ENCODE measurements around the gene GNAO1.

Gene GNAO1

DNA sequence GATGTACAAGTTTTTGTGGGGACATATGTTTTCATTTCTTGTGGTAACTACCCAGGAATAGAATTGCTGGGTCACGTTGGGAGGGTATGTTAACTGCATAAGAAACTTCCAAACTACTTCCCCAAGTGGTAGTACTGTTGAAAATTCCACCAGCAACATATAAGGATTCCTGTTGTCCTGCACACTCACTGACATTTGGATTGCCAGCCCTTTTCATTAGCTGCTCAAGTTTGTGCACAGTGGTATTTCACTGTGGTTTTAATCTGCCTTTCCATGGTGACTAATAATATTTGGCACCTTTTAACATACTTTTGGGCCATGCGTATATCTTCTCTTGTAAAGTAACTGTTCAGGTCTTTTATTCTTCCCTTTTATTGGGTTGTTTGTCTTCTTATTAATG, 103.3 kb downstream of the GNAO1 start:
- DNase-seq = no peak

DNA sequence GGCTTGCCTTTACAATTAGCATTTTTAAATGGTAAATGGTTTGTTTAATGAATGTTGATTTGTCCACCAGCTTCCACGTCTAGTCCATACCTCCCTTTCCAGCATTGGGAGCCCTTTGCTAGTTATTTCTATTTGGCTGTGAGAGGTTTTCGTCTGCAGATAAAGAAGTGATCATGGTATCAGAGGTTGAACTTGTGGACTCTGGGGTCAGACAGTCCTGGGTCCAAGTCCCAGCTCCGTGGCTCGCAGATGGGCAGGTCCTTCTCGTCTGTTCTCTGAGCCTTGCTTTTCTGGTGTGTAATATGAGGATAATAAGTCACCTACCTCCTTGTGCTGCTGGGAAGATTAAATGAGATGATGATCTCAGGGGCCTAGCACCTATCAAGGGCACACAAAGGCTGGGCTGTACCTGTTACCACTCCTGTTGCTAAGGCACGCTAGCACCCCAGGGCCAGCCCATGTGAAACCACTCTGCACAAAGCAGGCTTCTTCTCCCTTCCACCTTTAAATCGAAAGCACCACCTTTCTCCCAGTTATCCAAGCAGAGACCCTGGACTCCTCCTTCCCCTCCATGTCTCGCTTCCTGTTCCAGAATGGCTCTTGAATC, 103.9 kb downstream of the GNAO1 start:
- no peak for DNase-seq

DNA sequence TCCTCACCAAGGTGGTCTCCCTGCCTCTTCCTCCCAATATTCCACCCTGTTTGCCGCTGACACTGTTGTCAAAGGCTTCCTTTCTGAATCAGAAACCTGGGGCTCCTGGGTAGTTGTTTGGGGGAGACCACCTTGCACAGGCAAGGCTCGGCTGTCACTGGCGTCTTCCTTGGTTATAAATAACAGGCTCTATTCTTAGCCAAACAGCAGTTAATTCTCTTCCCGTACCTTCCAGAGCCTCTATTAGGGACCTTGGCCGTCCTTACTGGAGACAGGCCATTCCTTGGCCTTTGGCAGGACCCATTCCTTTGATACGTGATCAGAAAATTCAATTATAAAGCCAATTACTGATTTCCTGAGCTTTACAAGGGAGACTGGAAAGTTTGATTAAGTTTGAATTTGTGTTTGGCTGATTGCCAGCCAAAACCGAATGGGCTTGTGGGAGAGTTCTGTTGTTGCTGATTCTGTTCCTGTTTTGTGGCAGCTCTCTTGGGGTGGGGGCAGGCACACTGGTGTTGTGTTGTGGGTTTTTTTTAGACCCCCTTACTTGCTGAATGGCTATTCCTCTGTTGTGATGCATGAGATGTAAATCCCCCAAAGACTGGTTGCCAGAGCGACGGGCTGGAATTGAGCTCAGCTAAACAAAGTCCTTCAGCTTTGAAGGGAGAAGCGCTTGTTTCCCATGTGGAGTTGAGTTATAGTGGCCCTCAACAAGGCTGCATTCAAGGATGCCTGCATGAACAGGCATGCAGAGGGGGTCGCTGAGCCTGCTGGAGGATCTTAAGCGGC, 104.6 kb downstream of the GNAO1 start:
- DNase-seq = no peak

DNA sequence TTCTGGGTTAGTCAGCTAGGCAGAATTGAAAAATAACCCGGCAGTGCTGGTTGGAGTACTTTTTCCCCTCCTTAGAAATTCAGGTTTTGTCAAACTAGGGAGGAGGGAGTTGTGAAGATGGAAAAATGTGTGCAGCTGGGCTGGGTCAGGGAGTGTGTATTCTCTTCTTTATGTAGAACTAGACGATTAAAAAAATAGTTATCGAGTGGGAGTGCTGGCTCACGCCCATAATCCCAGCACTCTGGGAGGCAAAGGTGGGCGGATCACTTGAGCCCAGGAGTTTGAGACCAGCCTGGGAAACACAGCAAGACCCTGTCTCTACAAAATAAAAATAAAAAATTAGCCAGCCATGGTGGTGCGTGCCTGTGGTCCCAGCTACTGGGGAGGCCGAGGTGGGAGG, 106.4 kb downstream of the GNAO1 start:
- no peak for DNase-seq

DNA sequence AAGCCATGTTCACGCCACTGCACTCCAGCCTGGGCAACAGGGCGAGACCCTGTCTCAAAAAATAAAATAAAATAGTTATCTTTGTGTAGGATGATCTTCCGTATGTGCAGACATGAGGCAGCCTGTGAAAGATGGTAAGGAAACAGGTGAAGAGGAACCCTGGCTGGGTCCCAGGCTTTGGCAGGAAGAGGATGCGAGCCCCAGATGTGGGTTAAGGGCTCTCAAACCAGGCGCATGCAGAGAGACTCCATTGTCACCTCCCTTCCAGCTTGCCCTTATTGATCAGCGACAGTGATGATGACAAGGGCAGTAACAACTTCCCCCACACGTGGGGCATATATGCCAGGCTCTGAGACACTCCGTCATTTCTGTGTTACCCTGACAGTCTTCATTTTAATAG, 106.8 kb downstream of the GNAO1 start:
- peak; percentile 47 for DNase-seq

DNA sequence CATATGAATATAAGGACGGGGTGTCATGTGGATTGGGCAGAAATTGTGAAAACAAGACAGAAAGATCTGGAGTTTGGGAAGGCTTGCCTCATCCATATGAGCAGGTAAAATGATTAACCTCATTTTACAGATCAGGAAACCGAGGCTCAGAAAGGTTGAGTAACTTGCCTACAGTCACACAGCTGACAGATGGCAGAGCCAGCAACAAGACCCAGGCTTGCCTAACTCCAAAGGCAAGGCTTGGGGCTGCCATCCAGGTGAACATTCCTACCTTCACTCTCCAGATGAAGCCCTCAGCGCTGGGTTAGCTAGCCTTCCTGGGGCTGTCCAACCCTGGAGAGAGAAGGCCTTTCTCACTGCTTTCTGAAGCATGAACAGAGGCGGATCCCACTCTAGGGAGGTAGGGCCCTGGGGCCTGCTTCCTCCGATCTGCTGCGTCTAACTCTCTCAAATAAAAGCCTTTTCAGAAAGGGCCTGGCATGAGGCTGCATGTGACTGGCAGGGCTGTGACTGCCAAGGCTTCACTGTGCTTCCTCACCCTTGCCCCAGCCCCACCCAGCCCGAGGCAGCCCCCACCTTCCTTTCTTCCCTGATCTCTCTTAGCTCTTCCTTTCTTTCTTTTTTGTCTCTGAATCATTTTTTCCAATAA, 107.8 kb downstream of the GNAO1 start:
- no peak for DNase-seq

DNA sequence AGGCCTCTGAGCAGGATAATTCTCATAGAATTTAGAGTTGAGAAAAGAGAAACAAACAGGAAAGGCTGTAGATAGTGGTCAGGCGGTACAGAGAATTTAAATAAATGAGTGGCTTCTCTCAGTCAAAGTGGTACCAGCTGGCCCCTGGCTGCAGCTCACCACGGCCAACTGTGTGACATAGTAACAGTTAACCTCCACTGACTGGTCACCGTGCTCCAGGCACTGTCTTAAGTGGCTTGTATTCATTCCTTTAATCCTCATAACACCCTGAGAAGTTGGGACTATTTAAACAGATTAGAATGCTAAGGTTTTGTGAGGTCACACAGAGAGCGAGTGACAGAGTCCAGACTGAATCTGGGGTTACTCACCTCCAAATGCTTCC, 108.9 kb downstream of the GNAO1 start:
- no peak for DNase-seq

DNA sequence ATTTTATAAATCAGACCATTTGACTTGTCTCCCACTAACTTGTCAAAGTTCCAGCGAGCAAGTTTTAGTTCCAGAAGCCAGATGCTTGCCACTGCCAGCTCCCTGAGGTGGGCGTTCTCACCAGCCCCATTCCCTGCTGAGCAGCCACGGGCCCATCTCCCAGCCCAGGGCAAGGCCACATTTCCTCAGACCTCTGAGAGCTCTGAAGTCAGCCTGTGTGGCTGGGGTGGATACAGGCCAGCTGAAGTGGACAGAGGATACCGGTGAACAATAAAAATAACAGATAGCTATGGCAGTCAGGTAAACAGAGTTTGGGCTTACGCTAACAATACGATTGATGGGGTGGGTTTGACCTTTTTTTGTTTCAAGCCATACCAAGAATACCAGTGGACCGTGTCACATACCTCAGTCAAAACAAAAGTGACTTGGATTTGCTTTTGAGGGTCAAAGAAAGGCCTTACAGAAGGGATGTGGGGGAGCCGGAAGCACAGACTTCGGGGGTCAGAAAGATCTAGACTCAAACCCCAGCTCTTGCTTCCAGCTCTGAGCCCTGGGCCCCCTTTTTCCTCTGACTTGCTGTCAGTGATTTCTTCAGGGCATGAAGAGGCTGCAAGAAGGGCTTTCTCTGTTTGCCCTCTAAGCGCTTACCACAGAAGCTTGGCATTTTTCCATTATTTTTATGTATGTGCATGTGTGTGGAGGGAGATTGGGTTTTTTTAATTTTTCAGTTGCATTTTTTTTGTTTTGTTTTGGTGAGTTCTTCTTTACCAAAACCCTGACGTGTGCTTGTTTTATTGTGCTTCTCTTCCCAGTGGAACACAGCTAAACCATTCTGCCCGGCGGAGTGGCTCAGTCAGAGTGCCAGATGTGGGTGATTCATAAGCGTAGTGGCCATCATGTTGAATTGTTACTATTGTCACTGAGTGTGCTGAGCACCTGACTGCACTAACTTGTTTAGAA, 109.9 kb downstream of the GNAO1 start:
- no peak for DNase-seq

DNA sequence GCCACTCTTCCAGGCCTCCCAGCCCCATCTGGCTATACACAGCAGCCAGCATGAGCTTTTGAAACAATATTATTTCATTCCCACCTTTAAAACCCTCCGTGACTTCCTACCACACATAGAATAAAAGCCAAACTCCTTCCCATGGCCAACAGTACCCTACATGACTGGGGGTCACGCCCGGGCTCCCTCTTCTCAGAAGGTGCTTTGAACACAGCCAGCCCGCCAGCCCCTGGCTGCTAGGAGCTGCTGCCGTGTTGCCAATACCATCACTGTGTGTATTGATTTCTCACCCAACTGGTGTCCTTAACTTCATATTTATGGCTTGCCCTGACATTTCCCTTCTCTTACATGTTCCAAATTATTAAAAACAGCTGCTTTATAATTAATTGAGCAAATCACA, 111.2 kb downstream of the GNAO1 start:
- no peak for DNase-seq

DNA sequence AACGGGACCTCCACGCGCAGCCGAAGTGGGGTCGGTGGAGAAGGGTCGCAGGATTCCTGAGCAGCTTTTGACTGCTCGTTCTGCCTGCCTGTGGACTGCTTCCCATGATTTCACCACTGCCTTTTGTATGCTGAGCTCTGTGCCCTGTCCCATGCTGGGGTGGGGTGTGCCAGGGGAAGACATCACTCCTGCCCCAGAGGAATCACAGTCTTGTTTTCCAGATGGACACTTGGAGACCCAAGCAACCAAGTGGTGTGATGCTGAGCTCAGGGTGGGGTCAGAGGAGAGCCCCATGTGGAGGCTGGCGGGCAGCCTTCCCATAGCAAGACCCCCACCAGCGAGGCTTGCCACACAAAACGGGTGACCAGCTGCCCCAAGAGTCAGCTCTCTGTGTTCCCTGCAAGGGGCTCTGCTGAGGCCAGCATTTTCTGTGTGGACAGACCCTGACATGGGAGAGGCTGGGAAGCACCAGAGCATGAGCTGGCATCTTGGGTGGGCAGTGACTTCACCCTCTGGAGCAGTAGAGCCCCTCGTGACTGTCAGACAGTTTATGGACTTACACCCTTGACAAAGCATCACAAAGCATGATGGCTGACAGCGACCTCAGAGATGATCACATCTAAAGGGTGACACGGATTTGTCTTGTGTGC, 111.9 kb downstream of the GNAO1 start:
- no peak for DNase-seq

DNA sequence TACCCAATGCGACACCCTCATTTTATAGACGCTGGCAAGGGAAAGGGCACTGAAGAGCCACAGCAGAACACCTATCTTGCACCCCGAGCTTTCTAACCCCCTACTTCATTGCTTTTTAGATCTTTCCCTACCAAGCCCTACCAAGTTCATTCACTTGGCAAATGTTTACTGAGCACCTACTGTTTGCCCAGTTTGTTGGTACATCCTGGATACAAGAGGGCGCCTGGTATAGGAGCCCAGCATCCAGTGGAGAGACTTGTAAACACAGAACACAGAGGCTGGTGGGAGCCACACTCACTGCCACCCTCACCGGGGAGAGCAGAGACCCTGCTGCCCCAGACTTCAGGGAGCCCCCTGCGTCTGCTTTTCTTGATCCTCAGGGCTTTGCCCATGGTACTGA, 112.6 kb downstream of the GNAO1 start:
- DNase-seq = no peak

DNA sequence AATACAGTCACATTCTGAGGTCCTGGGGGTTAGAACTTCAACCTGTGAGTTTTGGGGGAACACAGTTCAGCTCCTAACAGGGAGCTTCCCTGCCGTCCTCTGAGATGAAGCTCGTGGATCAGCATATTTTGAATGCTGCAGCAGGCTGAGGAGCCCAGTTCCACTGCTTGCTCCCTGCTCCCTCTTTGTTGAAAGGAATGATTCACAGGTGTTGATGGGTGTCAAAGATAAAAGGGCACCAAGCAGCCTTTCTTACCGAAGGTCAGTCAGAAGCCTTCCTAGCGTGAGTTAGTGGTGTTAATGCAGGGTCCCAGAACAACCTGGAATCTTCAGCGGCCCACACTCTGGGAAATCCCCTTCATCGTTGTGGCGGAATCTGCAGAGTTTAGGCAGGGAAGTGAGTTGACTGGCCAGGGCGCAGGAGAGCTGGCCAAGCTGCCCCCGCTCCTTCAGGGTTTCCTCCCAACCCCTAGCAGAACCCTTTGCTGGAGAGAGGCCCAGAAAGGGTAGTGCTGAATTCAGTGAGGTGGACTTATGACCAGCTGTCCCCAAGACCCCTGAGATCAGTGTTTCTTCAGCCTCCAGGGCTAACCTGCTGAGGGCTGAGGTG, 114.8 kb downstream of the GNAO1 start:
- DNase-seq = no peak

DNA sequence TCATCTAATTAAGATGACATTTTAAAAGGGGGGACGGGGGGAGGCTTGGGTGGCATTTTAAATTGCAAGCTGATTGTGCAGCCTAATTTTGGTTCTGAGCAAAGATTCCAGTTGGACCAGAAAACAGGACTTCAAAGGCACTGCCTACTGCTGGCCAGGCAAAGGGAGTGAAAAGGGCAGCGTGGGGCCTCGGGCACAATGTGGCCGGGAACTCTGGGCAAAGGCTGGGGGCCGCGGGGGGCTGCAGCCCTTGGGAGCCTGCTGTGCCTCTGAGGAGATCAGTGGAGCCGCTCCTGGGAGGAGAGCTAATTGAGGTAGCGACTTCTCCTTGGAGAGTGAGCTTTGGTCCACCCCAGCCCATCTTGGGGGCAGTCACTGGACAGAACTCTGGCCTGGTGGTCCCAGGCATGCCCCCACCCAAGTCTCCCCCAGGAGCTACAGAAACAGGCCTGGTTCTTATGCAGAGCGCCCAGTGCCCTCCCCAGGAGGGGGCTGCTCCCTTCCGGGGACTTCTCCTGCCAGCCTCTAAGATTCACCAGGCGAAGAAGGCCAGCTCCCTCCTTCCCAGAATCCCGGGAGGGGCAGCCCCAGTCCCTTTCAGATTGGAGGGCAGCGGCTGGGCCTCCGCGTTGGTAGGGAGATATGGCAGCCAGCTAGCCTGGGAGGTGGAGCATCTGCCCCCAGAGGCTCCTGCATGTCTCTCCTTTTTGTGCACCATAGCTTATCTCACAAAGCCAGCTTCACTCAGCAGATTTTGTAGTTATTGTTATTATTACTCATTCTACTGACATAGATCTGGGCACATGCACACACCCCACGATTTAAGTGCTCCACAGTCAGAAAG, 115.6 kb downstream of the GNAO1 start:
- DNase-seq = no peak

DNA sequence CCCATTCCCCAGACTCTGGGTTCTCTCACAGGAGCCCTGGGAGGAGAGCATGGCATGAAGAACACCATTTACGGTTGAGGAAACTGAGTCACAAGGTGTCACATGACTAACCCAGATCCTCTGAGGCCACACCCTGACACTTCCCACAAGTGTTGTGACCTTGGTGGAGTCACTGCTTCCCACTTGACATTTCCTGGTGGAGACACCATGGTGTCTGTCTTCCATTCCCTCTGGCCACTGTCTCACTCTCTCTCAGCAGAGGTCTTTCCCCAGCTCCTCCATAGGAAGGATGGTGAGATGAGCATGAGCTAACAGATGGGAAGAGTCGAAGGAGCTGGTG, 116.2 kb downstream of the GNAO1 start:
- no peak for DNase-seq

DNA sequence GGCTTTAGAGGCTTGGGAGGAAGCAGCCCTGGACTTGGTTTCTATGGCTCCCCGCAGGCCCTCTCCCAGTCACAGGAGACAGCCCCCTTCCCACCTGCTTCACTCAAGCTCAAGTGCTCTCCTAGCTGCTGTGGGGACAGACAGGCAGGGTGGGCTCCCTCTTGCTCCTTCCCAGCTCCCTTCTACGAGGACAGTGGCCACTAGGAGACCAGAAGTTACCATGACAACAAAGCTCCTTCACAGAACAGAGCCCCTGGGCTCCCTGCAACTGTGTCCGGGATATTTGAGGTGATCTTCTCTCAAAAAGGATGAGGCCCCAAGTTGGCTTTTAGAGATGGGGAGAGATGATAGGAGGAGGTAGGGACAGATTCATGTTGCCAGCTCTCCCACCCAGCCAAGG, 117.7 kb downstream of the GNAO1 start:
- no peak for DNase-seq

DNA sequence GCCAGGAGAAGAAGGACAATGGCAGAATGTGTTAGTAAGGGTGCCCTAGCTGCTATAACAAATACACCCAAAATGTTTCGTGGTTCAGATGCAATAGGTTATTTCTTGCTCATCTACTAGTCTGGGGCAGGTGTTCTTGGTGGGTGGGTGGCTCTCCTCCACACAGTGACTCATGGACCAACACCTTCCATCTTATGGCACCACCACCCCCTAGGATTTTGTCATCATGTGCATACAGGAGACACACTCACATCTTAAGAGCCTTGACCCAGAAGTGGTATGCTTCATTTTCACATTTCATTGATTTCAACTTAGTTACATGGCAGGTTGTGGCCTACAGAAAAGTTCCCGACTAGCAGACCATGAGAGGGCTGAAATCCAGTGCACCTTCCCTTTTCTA, 119.4 kb downstream of the GNAO1 start:
- DNase-seq = no peak

DNA sequence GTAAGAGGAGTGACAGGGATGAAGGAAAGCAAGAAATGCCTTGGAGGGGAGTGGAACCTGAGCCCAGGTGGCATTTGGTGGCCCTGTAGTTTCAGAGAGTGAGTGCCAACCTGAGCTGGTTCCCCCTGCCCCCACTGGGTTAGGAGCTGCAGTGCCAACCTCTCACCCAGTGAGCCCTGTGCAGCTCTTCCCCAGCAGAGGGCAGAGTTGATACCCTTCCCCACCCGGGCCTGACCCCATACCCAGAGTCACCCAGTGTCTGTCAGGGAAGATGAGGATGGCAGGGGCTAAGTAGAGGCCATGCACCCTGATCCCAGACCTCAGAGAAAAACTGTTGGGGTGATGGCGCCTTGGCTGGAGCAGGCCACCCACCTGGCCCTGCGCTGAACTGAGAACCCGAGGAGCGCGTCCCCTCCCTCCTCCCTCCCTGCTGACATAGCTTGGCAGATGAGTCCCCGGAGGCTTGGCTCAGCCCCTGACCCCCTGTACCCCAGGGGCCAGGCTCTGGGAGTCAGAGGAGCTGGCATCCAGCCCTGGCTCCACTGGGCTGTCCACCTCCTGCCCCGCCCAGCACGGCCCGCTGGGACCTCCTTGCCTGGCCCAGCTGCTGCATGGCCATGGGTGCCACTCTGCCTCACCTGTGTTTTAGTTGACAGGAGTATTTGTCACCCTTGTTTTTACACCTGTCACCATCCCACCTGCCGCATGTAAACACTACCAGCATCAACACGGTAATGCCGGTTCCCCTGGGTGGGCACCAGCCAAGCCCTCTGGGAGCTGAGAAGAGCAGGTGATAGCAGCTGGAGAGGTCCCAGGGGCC, 120.1 kb downstream of the GNAO1 start:
- DNase-seq = peak; percentile 79

DNA sequence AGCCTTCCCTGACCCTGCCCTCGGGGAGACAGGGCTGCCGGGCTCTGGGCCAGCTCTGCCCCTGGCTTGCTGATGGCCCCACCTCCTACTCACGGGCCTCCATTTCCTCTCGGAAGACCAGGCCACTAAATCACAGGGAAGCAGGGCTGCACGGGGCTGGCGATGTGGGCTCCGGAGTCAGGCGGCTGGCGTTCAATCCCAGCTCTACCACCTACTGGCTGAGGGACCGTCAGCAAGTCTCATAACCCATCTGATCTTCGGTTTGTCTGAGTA, 120.7 kb downstream of the GNAO1 start:
- DNase-seq = peak; percentile 79

DNA sequence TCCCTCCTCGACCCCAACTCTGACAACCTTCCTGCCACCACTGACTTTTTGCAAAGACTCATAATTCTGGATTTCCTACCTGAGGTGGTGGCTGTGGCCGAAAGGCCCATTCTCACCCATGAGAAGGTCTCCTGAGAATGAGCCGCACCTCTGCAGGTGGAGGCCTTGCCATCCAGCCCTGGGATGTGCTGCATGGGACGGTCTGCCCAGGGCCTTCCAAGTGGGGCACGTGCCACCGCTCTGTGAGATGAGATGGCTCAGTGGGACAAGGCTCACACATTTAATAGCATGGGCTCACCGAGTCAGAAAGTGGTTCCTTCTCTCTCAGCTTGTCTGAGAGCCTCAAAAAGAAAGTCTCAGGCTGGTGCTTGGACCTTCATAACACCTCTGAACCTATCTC, 121.3 kb downstream of the GNAO1 start:
- DNase-seq = no peak

DNA sequence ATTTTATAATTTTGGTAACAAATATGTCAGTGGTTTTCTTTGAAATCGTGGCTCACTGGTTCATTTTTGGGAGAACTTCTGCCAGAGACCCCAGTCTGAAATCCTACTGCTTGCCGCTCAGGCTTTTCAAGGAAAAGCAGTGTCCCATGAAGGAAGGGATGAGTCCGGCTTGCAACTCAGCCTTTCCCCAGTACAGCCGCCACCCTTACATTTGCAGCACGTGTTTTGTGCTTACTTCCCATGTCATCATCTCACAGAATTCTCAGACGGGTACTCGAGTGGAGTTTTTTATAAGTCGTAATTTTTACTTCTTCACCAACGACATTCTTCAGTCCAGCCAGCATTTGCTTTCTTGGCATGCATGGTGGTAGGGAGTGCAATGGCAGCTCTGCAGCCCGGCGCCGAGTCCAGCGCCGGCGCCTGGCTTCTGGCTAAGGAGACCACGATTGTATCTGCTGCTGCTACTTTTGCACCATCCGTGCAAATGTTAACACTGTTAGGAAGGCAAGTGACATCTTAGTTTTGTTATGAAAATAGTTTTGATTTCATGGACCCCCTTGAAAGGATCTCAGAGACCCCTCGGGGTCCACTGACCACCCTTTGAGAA, 123.1 kb downstream of the GNAO1 start:
- DNase-seq = no peak

All from NCI-H2029 treated with DMSO at 0.1 percent for 48 hours (cell line).